Measurements from ENCODE around the gene DPP6. TPM values are rescaled to one million over a fixed set of nuclear protein-coding genes. Genes with fewer than 3 reads are reported as not detected.
"Not testable (repeated sequence)": the region's sequence is repeated elsewhere in the genome, so short reads cannot be mapped to it uniquely, and the experiment has no call there.

The DPP6 gene
- total RNA-seq, 1 donor from 2014 or later: 1.2 TPM

- TF ChIP-seq CTCF (conservative IDR thresholded peaks at IDR 0.05; ENCODE audit: low read depth, low read length): no peak
Measured at GRCh38 chr7:154656618-154657017, 604.4 kb downstream of the DPP6 start.

GRCh38 chr7:154666768-154667167, 614.6 kb downstream of the DPP6 start:
- no peak for DNase-seq (ENCODE audit: low read depth)
- TF ChIP-seq CTCF (conservative IDR thresholded peaks at IDR 0.05; ENCODE audit: low read depth, low read length): no peak
- H3K4me3 ChIP-seq (ENCODE audit: low read depth, low read length): no peak overlapping the region

More at GRCh38 chr7:154656618-154657017, 604.4 kb downstream of the DPP6 start:
- no peak for DNase-seq (ENCODE audit: low read depth)
- no peak overlapping the region for H3K4me3 ChIP-seq (ENCODE audit: low read depth, low read length)

- no peak overlapping the region for H3K4me3 ChIP-seq (ENCODE audit: low read depth, low read length)
- no peak for TF ChIP-seq CTCF (conservative IDR thresholded peaks at IDR 0.05; ENCODE audit: low read depth, low read length)
Measured at GRCh38 chr7:154672659-154673415, 620.6 kb downstream of the DPP6 start.

GRCh38 chr7:154674191-154674590, 622.0 kb downstream of the DPP6 start:
- H3K4me3 ChIP-seq (ENCODE audit: low read depth, low read length): no peak overlapping the region
- no peak for TF ChIP-seq CTCF (conservative IDR thresholded peaks at IDR 0.05; ENCODE audit: low read depth, low read length)
- DNase-seq (ENCODE audit: low read depth): no peak

More at GRCh38 chr7:154672659-154673415, 620.6 kb downstream of the DPP6 start:
- DNase-seq (ENCODE audit: low read depth): no peak

GRCh38 chr7:154675560-154675959, 623.4 kb downstream of the DPP6 start:
- no peak for DNase-seq (ENCODE audit: low read depth)
- no peak overlapping the region for H3K4me3 ChIP-seq (ENCODE audit: low read depth, low read length)
- TF ChIP-seq CTCF (conservative IDR thresholded peaks at IDR 0.05; ENCODE audit: low read depth, low read length): no peak

- not testable (repeated sequence) for H3K4me3 ChIP-seq (ENCODE audit: low read depth, low read length); DNase-seq (ENCODE audit: low read depth)
Measured at GRCh38 chr7:154676033-154676421, 623.8 kb downstream of the DPP6 start.

GRCh38 chr7:154676422-154677073, 624.4 kb downstream of the DPP6 start:
- TF ChIP-seq CTCF (conservative IDR thresholded peaks at IDR 0.05; ENCODE audit: low read depth, low read length): no peak
- no peak for DNase-seq (ENCODE audit: low read depth)
- no peak overlapping the region for H3K4me3 ChIP-seq (ENCODE audit: low read depth, low read length)
